Smooth muscle cell of trachea (primary cell): ENCODE measurements around the gene RPS15A. TPM values are rescaled to one million over a fixed set of nuclear protein-coding genes. Genes with fewer than 3 reads are reported as not detected.

Experiments used
- total RNA-seq: library from RNA; depleted of rRNA; stranded (reverse); fragments of >200 nt; gene quantifications from 2 replicates; pipeline ENCODE4 v1.2.1, GENCODE V29; 2014

The RPS15A gene
- total RNA-seq: 493 and 1,623 TPM in 2 replicates

DNA sequence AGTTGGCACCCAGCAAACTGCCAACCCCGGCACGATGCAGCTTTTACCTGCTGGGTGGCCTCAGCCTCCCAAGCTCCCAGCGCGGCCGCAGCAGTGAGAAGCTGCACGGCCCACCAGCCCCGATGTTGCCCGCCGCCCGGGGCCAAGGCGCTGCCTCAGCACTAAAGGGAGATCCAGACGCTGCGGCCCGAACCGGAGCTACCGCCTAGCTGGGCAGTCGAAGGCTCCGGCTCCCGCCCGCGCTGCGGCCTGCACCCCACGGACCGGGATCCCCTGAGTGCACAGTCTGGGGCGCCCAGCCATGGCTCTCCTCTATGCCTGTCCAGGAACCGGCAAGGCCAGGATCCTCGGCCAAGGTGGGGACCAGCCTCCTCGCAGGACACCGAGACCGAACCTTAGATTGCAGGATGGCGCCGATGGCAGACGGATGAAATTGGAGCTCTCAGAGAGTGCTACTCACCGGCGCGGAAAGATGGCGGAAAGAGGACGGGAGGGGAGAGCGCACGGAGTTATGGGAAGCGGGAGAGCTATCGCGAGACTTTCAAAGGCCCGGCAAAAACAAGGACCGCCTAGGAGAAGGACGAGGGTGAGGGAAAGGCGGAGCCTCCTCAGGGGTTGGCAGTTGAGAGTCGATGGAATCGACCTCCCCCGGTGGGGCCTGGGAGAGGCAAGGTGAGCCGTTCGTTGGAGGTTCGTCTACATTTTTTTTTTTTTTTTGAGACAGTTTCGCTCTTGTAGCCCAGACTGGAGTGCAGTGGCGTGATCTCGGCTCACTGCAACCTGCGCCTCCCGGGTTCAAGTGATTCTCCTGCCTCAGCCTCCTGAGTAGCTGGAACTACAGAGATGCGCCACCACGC is at the start of gene RPS15A:
Gene RPS15A (minus strand): TSS at position 485 of the 857 bp plus-strand sequence. CDS start 1,221 bp downstream, outside the sequence.

GRCh38 chr16:18801145-18801972 is 11.2 kb upstream of the RPS15A start, which contains the start of gene ARL6IP1:
Gene ARL6IP1 (minus strand): TSS chr16:18801549. CDS start chr16:18801466, 83 bp downstream.

Other genes starting within 250 kb of the RPS15A start
- 122 and 158 TPM in 2 replicates for gene NOMO2, start 228.2 kb downstream of the RPS15A start, total RNA-seq
- 172 and 580 TPM in 2 replicates for gene ARL6IP1, start 11.2 kb upstream of the RPS15A start, total RNA-seq
- gene SMG1, start 136.1 kb upstream of the RPS15A start, total RNA-seq: 72.8 and 87.8 TPM in 2 replicates
- gene TMC7, start 193.6 kb upstream of the RPS15A start, total RNA-seq: 0.66 and 0.73 TPM in 2 replicates